HS-27A (cell line): ENCODE measurements around the gene ZHX3.

ENCODE experiments used
- DNase-seq: peaks from one replicate; pipeline ENCODE4 v3.0.0-alpha.2; 2012; ENCODE audit warnings: low read depth, missing footprints

The ZHX3 gene

GRCh38 chr20:41170386-41171105 is 147.0 kb downstream of the ZHX3 start:
- DNase-seq = no peak

- DNase-seq = no peak
Measured at GRCh38 chr20:41169791-41170351, 147.7 kb downstream of the ZHX3 start.

- DNase-seq = no peak
Measured at GRCh38 chr20:41169162-41169690, 148.3 kb downstream of the ZHX3 start.

GRCh38 chr20:41168281-41169161 is 149.0 kb downstream of the ZHX3 start:
- no peak for DNase-seq

GRCh38 chr20:41167481-41168253 is 149.9 kb downstream of the ZHX3 start:
- no peak for DNase-seq

- no peak for DNase-seq
Measured at GRCh38 chr20:41167118-41167470, 150.4 kb downstream of the ZHX3 start.

- no peak for DNase-seq
Measured at GRCh38 chr20:41166201-41167117, 151.1 kb downstream of the ZHX3 start.

GRCh38 chr20:41165001-41165882 is 152.3 kb downstream of the ZHX3 start:
- DNase-seq = no peak

GRCh38 chr20:41163821-41164220 is 153.7 kb downstream of the ZHX3 start:
- DNase-seq = no peak

- DNase-seq = no peak
Measured at GRCh38 chr20:41162396-41162795, 155.1 kb downstream of the ZHX3 start.

GRCh38 chr20:41161886-41162285 is 155.6 kb downstream of the ZHX3 start:
- DNase-seq = no peak

- DNase-seq = no peak
Measured at GRCh38 chr20:41160686-41161085, 156.8 kb downstream of the ZHX3 start.

GRCh38 chr20:41159547-41159946 is 158.0 kb downstream of the ZHX3 start:
- DNase-seq = no peak

- DNase-seq = no peak
Measured at GRCh38 chr20:41158082-41158625, 159.4 kb downstream of the ZHX3 start.

GRCh38 chr20:41155261-41155660 is 162.3 kb downstream of the ZHX3 start:
- DNase-seq = no peak

GRCh38 chr20:41154436-41155176 is 162.9 kb downstream of the ZHX3 start:
- DNase-seq = no peak

- DNase-seq = no peak
Measured at GRCh38 chr20:41152108-41152757, 165.3 kb downstream of the ZHX3 start.

- no peak for DNase-seq
Measured at GRCh38 chr20:41151134-41151869, 166.2 kb downstream of the ZHX3 start.
